MM.1S (cell line): ENCODE data around the gene PPP1R7.

ENCODE experiments used
- EZH2 ChIP-seq: fragments of 300-600 bp; sonication (generic); optimal IDR thresholded peaks from 2 replicates; pipeline ENCODE3; 2017; ENCODE audit warnings: low read depth, mild to moderate bottlenecking, antibody characterized with exemption, low read length, mixed read lengths
- TF ChIP-seq, protein P1 (sequence below): fragments of 300-600 bp; sonication (generic); IDR thresholded peaks from 2 replicates; pipeline ENCODE4 v1.5.1; 2016; ENCODE audit warnings: antibody characterized with exemption, low read length, mixed read lengths

DNA sequence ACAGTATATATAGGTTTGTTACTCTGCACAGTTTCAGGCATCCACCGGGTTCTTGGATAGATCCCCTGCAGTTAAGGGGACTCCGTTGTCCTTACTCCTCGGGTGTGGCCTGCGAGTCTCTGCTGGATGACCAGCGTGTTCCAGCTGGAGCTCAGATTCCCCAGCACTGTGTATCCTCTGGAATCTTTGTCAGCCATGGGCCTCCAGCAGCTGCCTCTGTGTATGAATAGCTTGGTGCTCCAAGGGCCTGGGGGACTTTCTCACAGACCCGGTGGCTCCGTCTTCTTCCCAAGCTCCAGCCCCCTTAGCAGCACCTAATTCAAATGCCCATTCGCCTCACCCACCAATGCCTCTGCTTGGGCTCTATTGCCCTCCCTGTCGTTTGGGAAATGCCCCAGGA is 44.5 kb downstream of the PPP1R7 start:
- TF ChIP-seq, protein P1, sequence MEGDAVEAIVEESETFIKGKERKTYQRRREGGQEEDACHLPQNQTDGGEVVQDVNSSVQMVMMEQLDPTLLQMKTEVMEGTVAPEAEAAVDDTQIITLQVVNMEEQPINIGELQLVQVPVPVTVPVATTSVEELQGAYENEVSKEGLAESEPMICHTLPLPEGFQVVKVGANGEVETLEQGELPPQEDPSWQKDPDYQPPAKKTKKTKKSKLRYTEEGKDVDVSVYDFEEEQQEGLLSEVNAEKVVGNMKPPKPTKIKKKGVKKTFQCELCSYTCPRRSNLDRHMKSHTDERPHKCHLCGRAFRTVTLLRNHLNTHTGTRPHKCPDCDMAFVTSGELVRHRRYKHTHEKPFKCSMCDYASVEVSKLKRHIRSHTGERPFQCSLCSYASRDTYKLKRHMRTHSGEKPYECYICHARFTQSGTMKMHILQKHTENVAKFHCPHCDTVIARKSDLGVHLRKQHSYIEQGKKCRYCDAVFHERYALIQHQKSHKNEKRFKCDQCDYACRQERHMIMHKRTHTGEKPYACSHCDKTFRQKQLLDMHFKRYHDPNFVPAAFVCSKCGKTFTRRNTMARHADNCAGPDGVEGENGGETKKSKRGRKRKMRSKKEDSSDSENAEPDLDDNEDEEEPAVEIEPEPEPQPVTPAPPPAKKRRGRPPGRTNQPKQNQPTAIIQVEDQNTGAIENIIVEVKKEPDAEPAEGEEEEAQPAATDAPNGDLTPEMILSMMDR, result no peak
- no peak for TF ChIP-seq EZH2
